Glutamatergic neuron (in vitro differentiated cells): Measurements from ENCODE around the gene EPGN. TPM values are rescaled to one million over a fixed set of nuclear protein-coding genes. Genes with fewer than 3 reads are reported as not detected.

Experiments
- DNase-seq: peaks from one replicate; pipeline ENCODE4 v3.0.0; 2022
- H3K27ac Mint-ChIP-seq: one replicate; pipeline ENCODE4 v1.8.0; 2020; ENCODE audit warnings: mild to moderate bottlenecking, mixed read lengths, inconsistent platforms; ENCODE audit not compliant: unreplicated experiment
- H3K27me3 Mint-ChIP-seq: one replicate; pipeline ENCODE4 v1.8.0; 2020; ENCODE audit warnings: mild to moderate bottlenecking, moderate library complexity, mixed read lengths, inconsistent platforms; ENCODE audit not compliant: unreplicated experiment
- H3K36me3 Mint-ChIP-seq: one replicate; pipeline ENCODE4 v1.8.0; 2020; ENCODE audit warnings: mild to moderate bottlenecking, mixed read lengths, inconsistent platforms; ENCODE audit not compliant: unreplicated experiment
- H3K4me1 Mint-ChIP-seq: one replicate; pipeline ENCODE4 v1.8.0; 2020; ENCODE audit warnings: mild to moderate bottlenecking, low read depth, mixed read lengths, inconsistent platforms; ENCODE audit not compliant: unreplicated experiment
- H3K4me3 Mint-ChIP-seq: one replicate; pipeline ENCODE4 v1.8.0; 2020; ENCODE audit warnings: mild to moderate bottlenecking, mixed read lengths, inconsistent platforms; ENCODE audit not compliant: unreplicated experiment
- H3K9me3 Mint-ChIP-seq: one replicate; pipeline ENCODE4 v1.8.0; 2020; ENCODE audit warnings: mild to moderate bottlenecking, moderate library complexity, mixed read lengths, inconsistent platforms; ENCODE audit not compliant: unreplicated experiment
- CTCF ChIP-seq: fragments of 200-600 bp; sonication (generic); IDR thresholded peaks from one replicate; pipeline ENCODE4 v1.5.0; 2021; ENCODE audit not compliant: partially characterized antibody, unreplicated experiment
- total RNA-seq: library from RNA; stranded (reverse); fragmentation: NEBNext Ultra II Directional; extraction: Animal tissue kit (Norgen Biotek cat#: 25700); gene quantifications from one replicate; pipeline ENCODE4 v1.2.1, GENCODE V29; 2021; ENCODE audit not compliant: unreplicated experiment

EPGN gene
- total RNA-seq, 1 donor from 2014 or later: not detected

- Mint-ChIP-seq H3K36me3 (no peaks in the 10 kb centered on the region), H3K4me1 (no peaks in the 10 kb centered on the region), H3K27ac (no peak overlapping the region), H3K4me3 (no peak overlapping the region), H3K27me3 (no peaks in the 10 kb centered on the region), H3K9me3 (no peaks in the 10 kb centered on the region)
- no peak for DNase-seq
- no peak for TF ChIP-seq CTCF
These were observed 10.0 kb downstream of the EPGN start for GRCh38 chr4:74318276-74318675.

- no peak for TF ChIP-seq CTCF
- H3K27me3 Mint-ChIP-seq: no peaks in the 10 kb centered on the region
- H3K36me3 Mint-ChIP-seq: no peaks in the 10 kb centered on the region
- H3K4me3 Mint-ChIP-seq: no peak overlapping the region
- no peak for DNase-seq
- H3K27ac Mint-ChIP-seq: no peak overlapping the region
- H3K9me3 Mint-ChIP-seq: no peaks in the 10 kb centered on the region
- no peaks in the 10 kb centered on the region for H3K4me1 Mint-ChIP-seq
These were observed 11.2 kb downstream of the EPGN start for GRCh38 chr4:74319470-74319869.

- Mint-ChIP-seq H3K4me3 (no peak overlapping the region), H3K27me3 (no peaks in the 10 kb centered on the region), H3K4me1 (no peaks in the 10 kb centered on the region), H3K36me3 (no peaks in the 10 kb centered on the region), H3K9me3 (no peaks in the 10 kb centered on the region), H3K27ac (no peak overlapping the region)
- no peak for DNase-seq
- TF ChIP-seq CTCF: no peak
These were observed 12.4 kb downstream of the EPGN start for GRCh38 chr4:74320559-74321118.

GRCh38 chr4:74322301-74322700, 14.0 kb downstream of the EPGN start:
- H3K4me3 Mint-ChIP-seq: no peak overlapping the region
- no peak for DNase-seq
- H3K27me3 Mint-ChIP-seq: no peaks in the 10 kb centered on the region
- H3K36me3 Mint-ChIP-seq: no peaks in the 10 kb centered on the region
- TF ChIP-seq CTCF: no peak
- no peak overlapping the region for H3K27ac Mint-ChIP-seq
- no peaks in the 10 kb centered on the region for H3K9me3 Mint-ChIP-seq
- no peaks in the 10 kb centered on the region for H3K4me1 Mint-ChIP-seq

GRCh38 chr4:74323663-74324062, 15.4 kb downstream of the EPGN start:
- H3K4me1 Mint-ChIP-seq: no peaks in the 10 kb centered on the region
- H3K9me3 Mint-ChIP-seq: no peaks in the 10 kb centered on the region
- TF ChIP-seq CTCF: no peak
- no peak for DNase-seq
- H3K27ac Mint-ChIP-seq: no peak overlapping the region
- no peaks in the 10 kb centered on the region for H3K36me3 Mint-ChIP-seq
- no peak overlapping the region for H3K4me3 Mint-ChIP-seq
- H3K27me3 Mint-ChIP-seq: no peaks in the 10 kb centered on the region
